ENCODE results near the gene IL17F.
A peak's percentile ranks its signal among the peaks of the same experiment; 100 is the strongest.

Gene IL17F

GRCh38 chr6:52261229-52261628, 16.9 kb upstream of the IL17F start:
- no peaks in the 10 kb centered on the region for H3K9me3 Mint-ChIP-seq (ENCODE audit: low read depth)
- peak overlapping the region; percentile 41 for H3K27ac Mint-ChIP-seq
- H3K4me1 Mint-ChIP-seq (ENCODE audit: low read depth): peaks cover 14% of the 10 kb centered on the region
- peaks cover 12% of the 10 kb centered on the region for H3K36me3 Mint-ChIP-seq
- no peaks in the 10 kb centered on the region for H3K27me3 Mint-ChIP-seq
- no peak overlapping the region for H3K4me3 Mint-ChIP-seq

- H3K36me3 Mint-ChIP-seq: peaks cover 12% of the 10 kb centered on the region
- H3K27me3 Mint-ChIP-seq: no peaks in the 10 kb centered on the region
These were observed 16.3 kb upstream of the IL17F start for GRCh38 chr6:52260634-52261033.

GRCh38 chr6:52255434-52255833, 11.1 kb upstream of the IL17F start:
- Mint-ChIP-seq H3K27ac (peak overlapping the region; percentile 18), H3K9me3 (ENCODE audit: low read depth) (no peaks in the 10 kb centered on the region), H3K27me3 (peaks cover 8% of the 10 kb centered on the region), H3K36me3 (no peaks in the 10 kb centered on the region), H3K4me1 (ENCODE audit: low read depth) (peaks cover 14% of the 10 kb centered on the region), H3K4me3 (no peak overlapping the region)

More at GRCh38 chr6:52260634-52261033, 16.3 kb upstream of the IL17F start:
- Mint-ChIP-seq H3K4me3 (no peak overlapping the region), H3K4me1 (ENCODE audit: low read depth) (peaks cover 14% of the 10 kb centered on the region), H3K27ac (no peak overlapping the region), H3K9me3 (ENCODE audit: low read depth) (no peaks in the 10 kb centered on the region)

GRCh38 chr6:52254731-52255378, 10.6 kb upstream of the IL17F start:
- peaks cover 16% of the 10 kb centered on the region for H3K4me1 Mint-ChIP-seq (ENCODE audit: low read depth)
- no peaks in the 10 kb centered on the region for H3K36me3 Mint-ChIP-seq
- H3K27me3 Mint-ChIP-seq: peaks cover 8% of the 10 kb centered on the region
- peak overlapping the region; percentile 18 for H3K27ac Mint-ChIP-seq
- H3K4me3 Mint-ChIP-seq: no peak overlapping the region
- no peaks in the 10 kb centered on the region for H3K9me3 Mint-ChIP-seq (ENCODE audit: low read depth)

GRCh38 chr6:52253494-52253893, 9.2 kb upstream of the IL17F start:
- H3K27ac Mint-ChIP-seq: no peak overlapping the region
- H3K36me3 Mint-ChIP-seq: no peaks in the 10 kb centered on the region
- H3K4me3 Mint-ChIP-seq: no peak overlapping the region
- H3K27me3 Mint-ChIP-seq: peaks cover 11% of the 10 kb centered on the region
- H3K4me1 Mint-ChIP-seq (ENCODE audit: low read depth): peaks cover 16% of the 10 kb centered on the region
- no peaks in the 10 kb centered on the region for H3K9me3 Mint-ChIP-seq (ENCODE audit: low read depth)

- H3K27me3 Mint-ChIP-seq: peaks cover 11% of the 10 kb centered on the region
- H3K9me3 Mint-ChIP-seq (ENCODE audit: low read depth): no peaks in the 10 kb centered on the region
- no peak overlapping the region for H3K4me3 Mint-ChIP-seq
- H3K27ac Mint-ChIP-seq: no peak overlapping the region
- H3K36me3 Mint-ChIP-seq: no peaks in the 10 kb centered on the region
- H3K4me1 Mint-ChIP-seq (ENCODE audit: low read depth): peaks cover 16% of the 10 kb centered on the region
These were observed 6.8 kb upstream of the IL17F start for GRCh38 chr6:52251113-52251512.

GRCh38 chr6:52249078-52249477, 4.8 kb upstream of the IL17F start:
- Mint-ChIP-seq H3K4me3 (no peak overlapping the region), H3K27me3 (peaks cover 9% of the 10 kb centered on the region), H3K36me3 (no peaks in the 10 kb centered on the region), H3K9me3 (ENCODE audit: low read depth) (no peaks in the 10 kb centered on the region), H3K27ac (no peak overlapping the region), H3K4me1 (ENCODE audit: low read depth) (peaks cover 6% of the 10 kb centered on the region)

GRCh38 chr6:52245425-52245824, 1.1 kb upstream of the IL17F start:
- no peak overlapping the region for H3K4me3 Mint-ChIP-seq
- no peaks in the 10 kb centered on the region for H3K9me3 Mint-ChIP-seq (ENCODE audit: low read depth)
- H3K27me3 Mint-ChIP-seq: peaks cover 3% of the 10 kb centered on the region
- H3K36me3 Mint-ChIP-seq: no peaks in the 10 kb centered on the region
- H3K4me1 Mint-ChIP-seq (ENCODE audit: low read depth): peaks cover 8% of the 10 kb centered on the region
- H3K27ac Mint-ChIP-seq: no peak overlapping the region

- H3K4me3 Mint-ChIP-seq: no peak overlapping the region
- H3K27me3 Mint-ChIP-seq: no peaks in the 10 kb centered on the region
- H3K27ac Mint-ChIP-seq: no peak overlapping the region
- H3K4me1 Mint-ChIP-seq (ENCODE audit: low read depth): peaks cover 6% of the 10 kb centered on the region
- H3K36me3 Mint-ChIP-seq: no peaks in the 10 kb centered on the region
- no peaks in the 10 kb centered on the region for H3K9me3 Mint-ChIP-seq (ENCODE audit: low read depth)
These were observed 912 bp downstream of the IL17F start for GRCh38 chr6:52243282-52243893.

GRCh38 chr6:52241819-52242218, 2.5 kb downstream of the IL17F start:
- no peaks in the 10 kb centered on the region for H3K36me3 Mint-ChIP-seq
- H3K4me1 Mint-ChIP-seq (ENCODE audit: low read depth): peaks cover 6% of the 10 kb centered on the region

GRCh38 chr6:52233975-52234823, 10.1 kb downstream of the IL17F start:
- peaks cover 3% of the 10 kb centered on the region for H3K27me3 Mint-ChIP-seq
- H3K4me3 Mint-ChIP-seq: no peak overlapping the region
- no peaks in the 10 kb centered on the region for H3K9me3 Mint-ChIP-seq (ENCODE audit: low read depth)
- H3K27ac Mint-ChIP-seq: no peak overlapping the region
- no peaks in the 10 kb centered on the region for H3K36me3 Mint-ChIP-seq
- H3K4me1 Mint-ChIP-seq (ENCODE audit: low read depth): peaks cover 2% of the 10 kb centered on the region

More at GRCh38 chr6:52241819-52242218, 2.5 kb downstream of the IL17F start:
- no peaks in the 10 kb centered on the region for H3K27me3 Mint-ChIP-seq
- H3K27ac Mint-ChIP-seq: no peak overlapping the region
- H3K4me3 Mint-ChIP-seq: no peak overlapping the region
- no peaks in the 10 kb centered on the region for H3K9me3 Mint-ChIP-seq (ENCODE audit: low read depth)

- no peak overlapping the region for H3K27ac Mint-ChIP-seq
- H3K36me3 Mint-ChIP-seq: no peaks in the 10 kb centered on the region
- peaks cover 2% of the 10 kb centered on the region for H3K4me1 Mint-ChIP-seq (ENCODE audit: low read depth)
- no peaks in the 10 kb centered on the region for H3K9me3 Mint-ChIP-seq (ENCODE audit: low read depth)
- no peak overlapping the region for H3K4me3 Mint-ChIP-seq
- H3K27me3 Mint-ChIP-seq: peaks cover 3% of the 10 kb centered on the region
These were observed 11.3 kb downstream of the IL17F start for GRCh38 chr6:52233005-52233404.

GRCh38 chr6:52231406-52232127, 12.7 kb downstream of the IL17F start:
- peaks cover 12% of the 10 kb centered on the region for H3K4me1 Mint-ChIP-seq (ENCODE audit: low read depth)
- peaks cover 3% of the 10 kb centered on the region for H3K27me3 Mint-ChIP-seq
- H3K27ac Mint-ChIP-seq: no peak overlapping the region
- no peaks in the 10 kb centered on the region for H3K9me3 Mint-ChIP-seq (ENCODE audit: low read depth)
- no peaks in the 10 kb centered on the region for H3K36me3 Mint-ChIP-seq
- H3K4me3 Mint-ChIP-seq: no peak overlapping the region

GRCh38 chr6:52230685-52231084, 13.6 kb downstream of the IL17F start:
- Mint-ChIP-seq H3K36me3 (no peaks in the 10 kb centered on the region), H3K27ac (no peak overlapping the region), H3K9me3 (ENCODE audit: low read depth) (no peaks in the 10 kb centered on the region), H3K4me3 (no peak overlapping the region), H3K27me3 (peaks cover 2% of the 10 kb centered on the region), H3K4me1 (ENCODE audit: low read depth) (peaks cover 12% of the 10 kb centered on the region)

GRCh38 chr6:52227495-52227894, 16.8 kb downstream of the IL17F start:
- Mint-ChIP-seq H3K4me3 (no peak overlapping the region), H3K36me3 (no peaks in the 10 kb centered on the region), H3K27ac (peak overlapping the region; percentile 4), H3K27me3 (no peaks in the 10 kb centered on the region), H3K9me3 (ENCODE audit: low read depth) (no peaks in the 10 kb centered on the region), H3K4me1 (ENCODE audit: low read depth) (peaks cover 13% of the 10 kb centered on the region)

All from activated naive CD8-positive, alpha-beta T cell (primary cell).